DOHH2 (cell line): ENCODE data around the gene TBCK.

Experiments used
- H3F3A ChIP-seq: fragments of 200-600 bp; sonication (generic), shearing (Covaris generic); 2 replicates; pipeline ENCODE4 v1.6.0; 2016; ENCODE audit warnings: antibody characterized with exemption, mild to moderate bottlenecking; ENCODE audit not compliant: control insufficient read depth, insufficient read depth
- H3K27ac ChIP-seq: fragments of 200-600 bp; sonication (generic); 2 replicates; pipeline ENCODE4 v1.5.1; 2014; ENCODE audit warnings: low read depth, mild to moderate bottlenecking, low read length, moderate library complexity
- H3K27me3 ChIP-seq: fragments of 200-600 bp; sonication (generic); 2 replicates; pipeline ENCODE4 v1.6.1; 2014; ENCODE audit warnings: mild to moderate bottlenecking, low read length, mixed read lengths; ENCODE audit not compliant: control insufficient read depth
- H3K36me3 ChIP-seq: fragments of 200-600 bp; sonication (generic); 2 replicates; pipeline ENCODE4 v1.6.1; 2014; ENCODE audit warnings: mild to moderate bottlenecking, low read length, moderate library complexity, mixed read lengths; ENCODE audit not compliant: control insufficient read depth
- H3K4me1 ChIP-seq: fragments of 200-600 bp; sonication (generic); 2 replicates; pipeline ENCODE4 v1.6.1; 2014; ENCODE audit warnings: mild to moderate bottlenecking, low read length, mixed read lengths; ENCODE audit not compliant: control insufficient read depth
- H3K4me2 ChIP-seq: fragments of 200-600 bp; sonication (generic); 2 replicates; pipeline ENCODE4 v1.6.0; 2014; ENCODE audit warnings: mild to moderate bottlenecking, low read length, moderate library complexity
- H3K4me3 ChIP-seq: fragments of 200-600 bp; sonication (generic); 2 replicates; pipeline ENCODE4 v1.5.1; 2014; ENCODE audit warnings: mild to moderate bottlenecking, low read length, mixed read lengths
- H3K79me2 ChIP-seq: fragments of 200-600 bp; sonication (generic); 2 replicates; pipeline ENCODE4 v1.6.1; 2014; ENCODE audit warnings: mild to moderate bottlenecking, low read length, mixed read lengths; ENCODE audit not compliant: control insufficient read depth
- H3K9me2 ChIP-seq: fragments of 200-600 bp; sonication (generic); replicated peaks from 2 replicates; pipeline ENCODE4 v1.6.1; 2014; ENCODE audit warnings: mild to moderate bottlenecking, low read length, mixed read lengths; ENCODE audit not compliant: control insufficient read depth
- H3K9me3 ChIP-seq: fragments of 200-600 bp; sonication (generic); 2 replicates; pipeline ENCODE4 v1.6.1; 2014; ENCODE audit warnings: antibody characterized with exemption, low read length, mixed read lengths; ENCODE audit not compliant: control insufficient read depth, insufficient read depth
- H4K20me1 ChIP-seq: fragments of 200-600 bp; sonication (generic); 2 replicates; pipeline ENCODE4 v1.6.0; 2014; ENCODE audit warnings: low read depth, mild to moderate bottlenecking, antibody characterized with exemption, low read length, moderate library complexity; ENCODE audit not compliant: control insufficient read depth, insufficient read depth
- CTCF ChIP-seq: fragments of 200-600 bp; sonication (generic); IDR thresholded peaks from one replicate; pipeline ENCODE4 v1.5.1; 2014; ENCODE audit warnings: antibody characterized with exemption, mild to moderate bottlenecking, low read depth, low read length; ENCODE audit not compliant: poor library complexity, severe bottlenecking
- EZH2phosphoT487 ChIP-seq: fragments of 200-600 bp; sonication (generic); IDR thresholded peaks from 2 replicates; pipeline ENCODE4 v1.6.1; 2017; ENCODE audit warnings: borderline replicate concordance, mild to moderate bottlenecking, antibody characterized with exemption, low read length, moderate library complexity, mixed read lengths

The TBCK gene

GRCh38 chr4:106036848-106037247 lies 279.2 kb downstream of the TBCK start:
- Histone ChIP-seq H3K4me3 (no peak overlapping the region), H3K4me1 (no peaks in the 10 kb centered on the region), H4K20me1 (no peaks in the 10 kb centered on the region), H3K9me2 (no peaks in the 10 kb centered on the region), H3K79me2 (no peaks in the 10 kb centered on the region), H3K27ac (no peak overlapping the region), H3F3A (no peaks in the 10 kb centered on the region), H3K9me3 (no peaks in the 10 kb centered on the region), H3K27me3 (peaks cover 8% of the 10 kb centered on the region; the same call in 1 of the 2 replicates), H3K4me2 (no peak overlapping the region), H3K36me3 (no peaks in the 10 kb centered on the region)
- TF ChIP-seq CTCF (no peak), EZH2phosphoT487 (no peak)

GRCh38 chr4:106036334-106036733 lies 279.7 kb downstream of the TBCK start:
- Histone ChIP-seq H3K4me2 (no peak overlapping the region), H3K9me3 (no peaks in the 10 kb centered on the region), H3K4me1 (no peaks in the 10 kb centered on the region)

GRCh38 chr4:106035204-106035603 lies 280.8 kb downstream of the TBCK start:
- Histone ChIP-seq H3F3A (no peaks in the 10 kb centered on the region), H3K9me2 (no peaks in the 10 kb centered on the region), H3K79me2 (no peaks in the 10 kb centered on the region), H3K9me3 (no peaks in the 10 kb centered on the region), H3K27me3 (peaks cover 8% of the 10 kb centered on the region; the same call in 1 of the 2 replicates), H3K4me2 (no peak overlapping the region), H3K27ac (no peak overlapping the region), H3K4me3 (no peak overlapping the region), H4K20me1 (no peaks in the 10 kb centered on the region), H3K4me1 (no peaks in the 10 kb centered on the region), H3K36me3 (no peaks in the 10 kb centered on the region)
- TF ChIP-seq EZH2phosphoT487 (no peak), CTCF (no peak)

More at GRCh38 chr4:106036334-106036733, 279.7 kb downstream of the TBCK start:
- Histone ChIP-seq H3K4me3 (no peak overlapping the region), H3K27me3 (peaks cover 8% of the 10 kb centered on the region; the same call in 1 of the 2 replicates), H3K9me2 (no peaks in the 10 kb centered on the region), H3K79me2 (no peaks in the 10 kb centered on the region), H3K36me3 (no peaks in the 10 kb centered on the region), H3F3A (no peaks in the 10 kb centered on the region), H4K20me1 (no peaks in the 10 kb centered on the region), H3K27ac (no peak overlapping the region)
- TF ChIP-seq CTCF (no peak), EZH2phosphoT487 (no peak)

GRCh38 chr4:106034751-106035150 lies 281.3 kb downstream of the TBCK start:
- Histone ChIP-seq H3K4me3 (no peak overlapping the region), H3F3A (no peaks in the 10 kb centered on the region), H3K9me2 (no peaks in the 10 kb centered on the region), H3K36me3 (no peaks in the 10 kb centered on the region), H3K27me3 (peaks cover 8% of the 10 kb centered on the region; the same call in 1 of the 2 replicates), H3K79me2 (no peaks in the 10 kb centered on the region), H3K4me1 (no peaks in the 10 kb centered on the region), H4K20me1 (no peaks in the 10 kb centered on the region), H3K27ac (no peak overlapping the region), H3K4me2 (no peak overlapping the region), H3K9me3 (no peaks in the 10 kb centered on the region)
- TF ChIP-seq EZH2phosphoT487 (no peak), CTCF (no peak)
